ENCODE measurements around the gene CRISPLD2. TPM values are rescaled to one million over a fixed set of nuclear protein-coding genes. Genes with fewer than 3 reads are reported as not detected.

CRISPLD2 gene
- total and polyA plus RNA-seq, 9 of the 15 experiments (the other 6 are each of a cell fraction or from before 2014, with no cell fraction given): 0.03 to 0.24 (median 0.04) TPM; not detected in 4

GRCh38 chr16:84819644-84820304 is at the start of gene CRISPLD2 (continued):
- TF ChIP-seq ZNF407 (IDR thresholded peaks at IDR 0.05; ENCODE audit: low read depth) (no peak), POLR2AphosphoS5 (IDR thresholded peaks at IDR 0.05; ENCODE audit: control insufficient read depth, insufficient read depth, low read depth, low read length) (no peak), ATF1 (CRISPR knock-in tag; IDR thresholded peaks at IDR 0.05) (no peak), ATF1 (tag; IDR thresholded peaks at IDR 0.05) (peak; percentile 40; the same call in 1 of the 2 replicates), ZNF740 (CRISPR knock-in tag; IDR thresholded peaks at IDR 0.05) (no peak), ZNF740 (tag; IDR thresholded peaks at IDR 0.05) (no peak), RBFOX2 (IDR thresholded peaks at IDR 0.05; ENCODE audit: low read depth, low read length) (peak; percentile 65), SIN3B (IDR thresholded peaks at IDR 0.05; ENCODE audit: low read depth) (0 out of 2 replicates have a peak, but pooled peaks have one; percentile 16), MAFF (IDR thresholded peaks at IDR 0.05; ENCODE audit: low read length) (no peak), ZNF146 (CRISPR knock-in tag; IDR thresholded peaks at IDR 0.05; ENCODE audit: unreplicated experiment) (no peak), ZNF274 (IDR thresholded peaks at IDR 0.05; ENCODE audit: borderline replicate concordance, low read depth, low read length) (no peak), HNRNPLL (IDR thresholded peaks at IDR 0.05; ENCODE audit: low read depth, low read length, poor library complexity, severe bottlenecking) (no peak), TEAD1 (CRISPR knock-in tag; IDR thresholded peaks at IDR 0.05) (0 out of 4 replicates have a peak, but pooled peaks of 1 of the 2 experiments have one; percentile 42), ZNF57 (CRISPR knock-in tag; IDR thresholded peaks at IDR 0.05) (no peak), SPI1 (IDR thresholded peaks at IDR 0.05; ENCODE audit: borderline replicate concordance, low read depth, low read length) (no peak), SMAD3 (CRISPR knock-in tag; conservative IDR thresholded peaks at IDR 0.05) (no peak), ZNF263 (CRISPR knock-in tag; IDR thresholded peaks at IDR 0.05; ENCODE audit: borderline replicate concordance) (peak; percentile 30; the same call in 1 of the 2 replicates), SMAD2 (IDR thresholded peaks at IDR 0.05; ENCODE audit: low read depth, low read length) (no peak), ELF4 (CRISPR knock-in tag; IDR thresholded peaks at IDR 0.05) (no peak), NFIX (CRISPR knock-in tag; IDR thresholded peaks at IDR 0.05; ENCODE audit: low read depth) (peak; percentile 89)
